H1 (cell line): Measurements from ENCODE around the gene ARHGAP15. TPM values are rescaled to one million over a fixed set of nuclear protein-coding genes. Genes with fewer than 3 reads are reported as not detected.

ENCODE experiments used
- CTCF ChIA-PET: fragments of 300-600 bp; sonication (Branson Sonifier 250); formaldehyde crosslinking; loops from one replicate; lab custom pipeline; 2021; ENCODE audit not compliant: partially characterized antibody; lab: Charles Lee
- POLR2A ChIA-PET: fragments of 300-600 bp; sonication (Branson Sonifier 250); formaldehyde crosslinking; loops from one replicate; lab custom pipeline; 2021; ENCODE audit warnings: inconsistent platforms; ENCODE audit not compliant: partially characterized antibody; lab: Charles Lee
- DNase-seq, 2 experiments: peaks; one replicate each; pipeline versions ENCODE4 v3.0.0 to v3.0.0-alpha.2; 2010 to 2022; ENCODE audit warnings: low spot score in 2 of 2, low read depth in 1 of 2, mixed read lengths in 1 of 2
- FAIRE-seq: peaks from 2 replicates; lab custom pipeline; 2011; peaks lifted over from hg19 to GRCh38; lab: Jason Lieb, UNC
- H2AFZ ChIP-seq: 2 replicates; pipeline ENCODE4 v1.8.1; 2012; ENCODE audit warnings: low read length, inconsistent platforms
- H2AK5ac ChIP-seq: 2 replicates; pipeline ENCODE4 v1.6.1; 2013; ENCODE audit warnings: low read depth, low read length
- H2BK120ac ChIP-seq: replicated peaks from 2 replicates; pipeline ENCODE3; 2013; ENCODE audit warnings: low read depth, low read length, inconsistent platforms
- H2BK12ac ChIP-seq: 2 replicates; pipeline ENCODE4 v1.6.1; 2013; ENCODE audit warnings: low read depth, low read length
- H2BK15ac ChIP-seq: 2 replicates; pipeline ENCODE4 v1.6.1; 2013; ENCODE audit warnings: low read length
- H2BK20ac ChIP-seq: 2 replicates; pipeline ENCODE4 v1.6.1; 2013; ENCODE audit warnings: low read length
- H2BK5ac ChIP-seq: 2 replicates; pipeline ENCODE4 v1.6.1; 2013; ENCODE audit warnings: low read depth, low read length
- H3K14ac ChIP-seq: 2 replicates; pipeline ENCODE4 v1.6.1; 2013; ENCODE audit warnings: inconsistent platforms; ENCODE audit not compliant: insufficient read length
- H3K18ac ChIP-seq: 2 replicates; pipeline ENCODE4 v1.6.1; 2013; ENCODE audit warnings: low read length; ENCODE audit errors: extremely low read depth
- H3K23ac ChIP-seq: 2 replicates; pipeline ENCODE4 v1.6.1; 2013; ENCODE audit warnings: inconsistent platforms; ENCODE audit not compliant: insufficient read length
- H3K23me2 ChIP-seq: 2 replicates; pipeline ENCODE4 v1.6.1; 2013; ENCODE audit warnings: low read depth, low read length
- H3K27ac ChIP-seq: 2 replicates; pipeline ENCODE4 v1.6.1; 2011; ENCODE audit warnings: low read depth, low read length, inconsistent platforms
- H3K27me3 ChIP-seq, 4 experiments: replicated peaks in 1 of 4; 1 replicate in 1 of 4; 2 replicates in 3 of 4; pipeline versions ENCODE4 v1.6.1 to v1.8.1; 2011 to 2013; ENCODE audit warnings: low read length in 3 of 4, mild to moderate bottlenecking in 3 of 4, inconsistent platforms in 2 of 4, mixed read lengths in 2 of 4, moderate library complexity in 1 of 4; ENCODE audit not compliant: control insufficient read depth in 3 of 4, insufficient read depth in 3 of 4; ENCODE audit errors: extremely low read depth in 1 of 4
- H3K36me3 ChIP-seq, 4 experiments: 2 replicates each; pipeline versions ENCODE4 v1.6.1 to v1.8.1; 2011 to 2013; ENCODE audit warnings: mild to moderate bottlenecking in 4 of 4, low read length in 3 of 4, moderate library complexity in 2 of 4, control low read depth in 1 of 4, inconsistent platforms in 1 of 4; ENCODE audit not compliant: insufficient read depth in 4 of 4, control insufficient read depth in 2 of 4
- H3K4ac ChIP-seq: replicated peaks from 2 replicates; pipeline ENCODE3; 2013; ENCODE audit warnings: low read length, low read depth, mixed read lengths, inconsistent platforms; ENCODE audit not compliant: insufficient read length
- H3K4me1 ChIP-seq, 4 experiments: replicated peaks in 1 of 4; 1 replicate in 1 of 4; 2 replicates in 3 of 4; pipeline versions ENCODE4 v1.6.1 to v1.8.1; 2011 to 2013; ENCODE audit warnings: low read length in 3 of 4, inconsistent platforms in 2 of 4, mixed read lengths in 1 of 4; ENCODE audit not compliant: insufficient read depth in 4 of 4, control insufficient read depth in 3 of 4
- H3K4me2 ChIP-seq, 2 experiments: 2 replicates each; pipeline versions ENCODE4 v1.6.1 to v1.8.1; 2011 to 2013; ENCODE audit warnings: low read depth in 2 of 2, low read length in 2 of 2, control low read depth in 1 of 2, inconsistent platforms in 1 of 2, mild to moderate bottlenecking in 1 of 2; ENCODE audit not compliant: insufficient read depth in 1 of 2
- H3K4me3 ChIP-seq, 4 experiments: fragments of 200-600, 300-600 bp in 1 of 4; sonication (generic), shearing (Covaris generic), sonication (Bioruptor Twin) in 1 of 4; 2 replicates each; pipeline versions ENCODE4 v1.5.1 to v1.8.1; 2011 to 2016; ENCODE audit warnings: low read length in 4 of 4, low read depth in 3 of 4, control low read depth in 2 of 4, inconsistent platforms in 2 of 4, mild to moderate bottlenecking in 2 of 4, mixed read lengths in 1 of 4, moderate library complexity in 1 of 4; ENCODE audit not compliant: insufficient read depth in 2 of 4; ENCODE audit errors: extremely low read depth in 1 of 4
- H3K56ac ChIP-seq: replicated peaks from 2 replicates; pipeline ENCODE3; 2013; ENCODE audit warnings: low read depth, mild to moderate bottlenecking, mixed read lengths, low read length, inconsistent platforms; ENCODE audit not compliant: insufficient read length
- H3K79me1 ChIP-seq: 2 replicates; pipeline ENCODE4 v1.6.1; 2013; ENCODE audit warnings: low read depth, low read length, control low read depth
- H3K79me2 ChIP-seq, 2 experiments: 2 replicates each; pipeline versions ENCODE4 v1.6.1 to v1.8.1; 2012 to 2013; ENCODE audit warnings: low read length in 2 of 2, mild to moderate bottlenecking in 2 of 2, inconsistent platforms in 1 of 2; ENCODE audit not compliant: insufficient read depth in 2 of 2, control insufficient read depth in 1 of 2
- H3K9ac ChIP-seq, 4 experiments: replicated peaks in 1 of 4; 1 replicate in 1 of 4; 2 replicates in 3 of 4; pipeline versions ENCODE4 v1.6.1 to v1.8.1; 2011 to 2013; ENCODE audit warnings: low read depth in 3 of 4, low read length in 3 of 4, control low read depth in 2 of 4, mild to moderate bottlenecking in 2 of 4, moderate library complexity in 2 of 4, inconsistent platforms in 1 of 4; ENCODE audit errors: extremely low read depth in 1 of 4
- H3K9me3 ChIP-seq, 2 experiments: 2 replicates each; pipeline versions ENCODE4 v1.6.1 to v1.8.1; 2012 to 2013; ENCODE audit warnings: mild to moderate bottlenecking in 2 of 2, moderate library complexity in 2 of 2, control low read depth in 1 of 2, inconsistent platforms in 1 of 2, low read depth in 1 of 2, low read length in 1 of 2, mixed read lengths in 1 of 2; ENCODE audit not compliant: insufficient read depth in 2 of 2
- H4K20me1 ChIP-seq, 2 experiments: replicated peaks in 1 of 2; 2 replicates each; pipeline versions ENCODE3 to v1.8.1; 2011 to 2013; ENCODE audit warnings: inconsistent platforms in 2 of 2, low read length in 2 of 2, mild to moderate bottlenecking in 1 of 2; ENCODE audit not compliant: insufficient read depth in 2 of 2, control insufficient read depth in 1 of 2
- H4K5ac ChIP-seq: 2 replicates; pipeline ENCODE4 v1.6.1; 2013; ENCODE audit warnings: low read length, low read depth, mixed read lengths, inconsistent platforms; ENCODE audit not compliant: insufficient read length
- H4K8ac ChIP-seq: 2 replicates; pipeline ENCODE4 v1.8.0; 2013; ENCODE audit warnings: mild to moderate bottlenecking, moderate library complexity, low read length, inconsistent platforms; ENCODE audit not compliant: insufficient read depth; ENCODE audit errors: extremely low read depth
- H4K91ac ChIP-seq: replicated peaks from 2 replicates; pipeline ENCODE3; 2013; ENCODE audit warnings: low read length, mixed read lengths, inconsistent platforms; ENCODE audit not compliant: insufficient read length
- ASH2L ChIP-seq: fragments of 200-600, 300-600 bp; sonication (generic); IDR thresholded peaks from one replicate; pipeline ENCODE4 v1.7.1; 2017; ENCODE audit warnings: low read length
- ATF2 ChIP-seq: IDR thresholded peaks from 2 replicates; pipeline ENCODE4 v1.6.1; 2012; ENCODE audit warnings: low read length, inconsistent platforms
- CHD2 ChIP-seq: IDR thresholded peaks from 2 replicates; pipeline ENCODE4 v1.6.1; 2012; ENCODE audit warnings: low read length, improper control_type of control experiment
- CREB1 ChIP-seq: IDR thresholded peaks from 2 replicates; pipeline ENCODE4 v1.6.1; 2012; ENCODE audit warnings: inconsistent platforms
- EGR1 ChIP-seq: IDR thresholded peaks from 2 replicates; pipeline ENCODE4 v1.6.1; 2011; ENCODE audit warnings: low read depth, low read length, borderline replicate concordance
- KDM1A ChIP-seq: fragments of 200-600, 300-600 bp; sonication (generic); IDR thresholded peaks from 2 replicates; pipeline ENCODE4 v1.7.1; 2016; ENCODE audit warnings: mild to moderate bottlenecking, low read length, borderline replicate concordance
- KDM4A ChIP-seq: IDR thresholded peaks from one replicate; pipeline ENCODE4 v1.7.1; 2012; ENCODE audit warnings: low read depth, mild to moderate bottlenecking, moderate library complexity, low read length, inconsistent platforms; ENCODE audit not compliant: severe bottlenecking
- NRF1 ChIP-seq: IDR thresholded peaks from 2 replicates; pipeline ENCODE4 v1.6.1; 2011; ENCODE audit warnings: mild to moderate bottlenecking, low read depth, low read length, improper control_type of control experiment
- POLR2A ChIP-seq, 2 experiments: IDR thresholded peaks; 1 replicate in 1 of 2; 2 replicates in 1 of 2; pipeline ENCODE4 v1.6.1; 2011; ENCODE audit warnings: low read depth in 2 of 2, low read length in 2 of 2, mild to moderate bottlenecking in 2 of 2; ENCODE audit errors: control extremely low read depth in 1 of 2
- POLR2AphosphoS5 ChIP-seq: IDR thresholded peaks from 2 replicates; pipeline ENCODE4 v1.6.1; 2011; ENCODE audit warnings: low read depth, low read length
- RAD21 ChIP-seq, 2 experiments: IDR thresholded peaks in 1 of 2; conservative IDR thresholded peaks in 1 of 2; 2 replicates each; pipeline ENCODE4 v1.6.1; 2011; ENCODE audit warnings: low read depth in 2 of 2, low read length in 2 of 2, improper control_type of control experiment in 1 of 2, inconsistent platforms in 1 of 2, mild to moderate bottlenecking in 1 of 2, moderate library complexity in 1 of 2
- RBBP5 ChIP-seq: IDR thresholded peaks from 2 replicates; pipeline ENCODE4 v1.7.1; 2012; ENCODE audit warnings: low read depth, mild to moderate bottlenecking, inconsistent platforms, low read length, moderate library complexity, borderline replicate concordance
- SP2 ChIP-seq: IDR thresholded peaks from 2 replicates; pipeline ENCODE4 v1.6.1; 2012; ENCODE audit warnings: mild to moderate bottlenecking, low read length, inconsistent platforms
- WGBS, 2 experiments: shearing (Covaris generic) in 1 of 2; methylation state at CpG; one replicate each; pipeline versions ENCODE4 v1.1.6 to v1.1.7; 2013 to 2015; ENCODE audit warnings: low lambda C conversion rate in 2 of 2, mixed read lengths in 2 of 2, inconsistent platforms in 1 of 2, low coverage in 1 of 2, missing lambda C conversion rate in 1 of 2; ENCODE audit not compliant: insufficient replicate concordance in 2 of 2, insufficient coverage in 1 of 2, insufficient read length in 1 of 2; ENCODE audit errors: extremely low coverage in 1 of 2, missing lambda C conversion rate in 1 of 2; 5-methylcytosine and 5-hydroxymethylcytosine counted together
- polyA plus RNA-seq, 7 experiments: library from polyadenylated mRNA; depleted of rRNA in 3 of 7; stranded (reverse) in 5 of 7; unstranded in 2 of 7; fragments of >200 nt in 5 of 7; fragments of 200-250 nt in 2 of 7; gene quantifications; 1 replicate in 5 of 7; 2 replicates in 1 of 7; 4 replicates in 1 of 7; pipeline versions ENCODE4 v1.2.1 to v1.2.3, GENCODE V29; 2011 to 2013; ENCODE audit warnings: missing spikeins in 2 of 7, mixed read lengths in 2 of 7
- total RNA-seq: library from RNA; stranded (reverse); fragmentation: NEBNext Ultra II Directional; extraction: Animal tissue kit (Norgen Biotek cat#: 25700); gene quantifications from 2 replicates; pipeline ENCODE4 v1.2.1, GENCODE V29; 2021

The ARHGAP15 gene
- total and polyA plus RNA-seq, 2 of the 8 experiments (the other 6 are each of a cell fraction or from before 2014, with no cell fraction given), result not detected

- H4K91ac ChIP-seq, result no peak overlapping the region
- H3K79me2 ChIP-seq, result no peaks in the 10 kb centered on the region
- H3K23ac ChIP-seq, result no peak overlapping the region
- H3K23me2 ChIP-seq, result no peaks in the 10 kb centered on the region
- no peak overlapping the region for H3K56ac ChIP-seq
- no peak overlapping the region for H3K9ac ChIP-seq
- peaks cover 0 to 1% (median 0%) of the 10 kb centered on the region in 4 experiments; a peak in 1 of 7 replicates for H3K27me3 ChIP-seq
- no peaks in the 10 kb centered on the region for H3K4me1 ChIP-seq
- 93 to 100% methylated on average over 1 to 2 of the region's 2 CpGs for WGBS, 2 experiments
- no peaks in the 10 kb centered on the region for H4K20me1 ChIP-seq
- no peak overlapping the region for H3K18ac ChIP-seq
- no peak for FAIRE-seq
- no peak overlapping the region for H3K27ac ChIP-seq
- H3K79me1 ChIP-seq, result no peaks in the 10 kb centered on the region
- no peak overlapping the region for H2BK15ac ChIP-seq
- H3K36me3 ChIP-seq, result no peaks in the 10 kb centered on the region
- no peak overlapping the region for H2BK12ac ChIP-seq
- H3K9me3 ChIP-seq, result no peaks in the 10 kb centered on the region
- H3K4me3 ChIP-seq, result no peak overlapping the region
- H2AK5ac ChIP-seq, result no peak overlapping the region
- no peak for DNase-seq
- no peak overlapping the region for H2BK120ac ChIP-seq
- H3K4me2 ChIP-seq, result no peak overlapping the region
- no peak overlapping the region for H2AFZ ChIP-seq
- ChIA-PET POLR2A (no interaction called here), CTCF (interaction anchor here (0.8 to 1.2 kb wide), 3 partner anchors 23 to 149 kb away, joined by 3 read pairs; no protein-coding TSS in a partner anchor)
- H4K5ac ChIP-seq, result no peak overlapping the region
- H3K14ac ChIP-seq, result no peak overlapping the region
- H4K8ac ChIP-seq, result no peak overlapping the region
- no peak overlapping the region for H2BK20ac ChIP-seq
- no peak overlapping the region for H2BK5ac ChIP-seq
- H3K4ac ChIP-seq, result no peak overlapping the region
- TF ChIP-seq POLR2AphosphoS5, result no peak
- no peak for TF ChIP-seq KDM4A
- TF ChIP-seq ATF2, result no peak
- no peak for TF ChIP-seq EGR1
- TF ChIP-seq ASH2L, result no peak
- TF ChIP-seq CHD2, result no peak
- no peak for TF ChIP-seq RBBP5
- TF ChIP-seq POLR2A (IDR thresholded peaks at IDR 0.05; ENCODE audit: control extremely low read depth in 1 of 2, low read depth in 2 of 2, low read length in 2 of 2), result no peak
- TF ChIP-seq CREB1, result no peak
- no peak for TF ChIP-seq SP2
- no peak for TF ChIP-seq RAD21 (IDR thresholded peaks at IDR 0.05 in 1 of 2, conservative IDR thresholded peaks at IDR 0.05 in 1 of 2; ENCODE audit: low read depth in 2 of 2, low read length in 2 of 2)
- no peak for TF ChIP-seq NRF1
- no peak for TF ChIP-seq KDM1A
Measured at GRCh38 chr2:143133783-143134182, 4.6 kb downstream of the ARHGAP15 start.
